Measurements from ENCODE around the gene ZBTB49.
"Not testable (repeated sequence)": the region's sequence is repeated elsewhere in the genome, so short reads cannot be mapped to it uniquely, and the experiment has no call there.

Gene ZBTB49

GRCh38 chr4:4329496-4329895 is 39.4 kb downstream of the ZBTB49 start:
- no peak overlapping the region for H3K4me3 Mint-ChIP-seq
- peaks cover 1% of the 10 kb centered on the region for H3K4me1 Mint-ChIP-seq
- H3K27ac Mint-ChIP-seq: no peak overlapping the region
- ATAC-seq (no peak), DNase-seq (no peak)
- no peaks in the 10 kb centered on the region for H3K9me3 Mint-ChIP-seq
- H3K27me3 Mint-ChIP-seq: no peaks in the 10 kb centered on the region

- Mint-ChIP-seq H3K9me3 (no peaks in the 10 kb centered on the region), H3K4me1 (peaks cover 9% of the 10 kb centered on the region), H3K27me3 (no peaks in the 10 kb centered on the region), H3K4me3 (no peak overlapping the region), H3K27ac (peak overlapping the region in 1 of 2 donors; percentile 19)
- DNase-seq: no peak
- no peak for ATAC-seq
Observed at GRCh38 chr4:4330794-4331193, 40.7 kb downstream of the ZBTB49 start.

GRCh38 chr4:4332529-4332928 is 42.5 kb downstream of the ZBTB49 start:
- DNase-seq (no peak), ATAC-seq (no peak)
- no peaks in the 10 kb centered on the region for H3K9me3 Mint-ChIP-seq
- H3K27ac Mint-ChIP-seq: peak overlapping the region in 1 of 2 donors; percentile 44
- no peaks in the 10 kb centered on the region for H3K27me3 Mint-ChIP-seq
- no peak overlapping the region for H3K4me3 Mint-ChIP-seq
- H3K4me1 Mint-ChIP-seq: peaks cover 9% of the 10 kb centered on the region

- peaks cover 9% of the 10 kb centered on the region for H3K4me1 Mint-ChIP-seq
- H3K9me3 Mint-ChIP-seq: no peaks in the 10 kb centered on the region
- H3K27ac Mint-ChIP-seq: no peak overlapping the region
- no peak overlapping the region for H3K4me3 Mint-ChIP-seq
- no peaks in the 10 kb centered on the region for H3K27me3 Mint-ChIP-seq
- ATAC-seq (no peak), DNase-seq (no peak)
Observed at GRCh38 chr4:4333265-4333706, 43.2 kb downstream of the ZBTB49 start.

- DNase-seq: peak; percentile 62 to 78
- no peak overlapping the region for H3K27ac Mint-ChIP-seq
- no peaks in the 10 kb centered on the region for H3K9me3 Mint-ChIP-seq
- H3K4me1 Mint-ChIP-seq: peaks cover 9% of the 10 kb centered on the region
- H3K27me3 Mint-ChIP-seq: no peaks in the 10 kb centered on the region
- ATAC-seq: peak; percentile 93
- peak overlapping the region in 1 of 2 donors; percentile 22 for H3K4me3 Mint-ChIP-seq
Observed at GRCh38 chr4:4334798-4335520, 44.9 kb downstream of the ZBTB49 start.

- Mint-ChIP-seq H3K9me3 (no peaks in the 10 kb centered on the region), H3K4me3 (no peak overlapping the region), H3K27ac (no peak overlapping the region), H3K4me1 (peaks cover 9% of the 10 kb centered on the region), H3K27me3 (no peaks in the 10 kb centered on the region)
- DNase-seq (no peak), ATAC-seq (no peak)
Observed at GRCh38 chr4:4338210-4339001, 48.4 kb downstream of the ZBTB49 start.

- H3K27ac Mint-ChIP-seq: no peak overlapping the region
- ATAC-seq (no peak), DNase-seq (no peak)
- H3K4me3 Mint-ChIP-seq: no peak overlapping the region
- H3K27me3 Mint-ChIP-seq: no peaks in the 10 kb centered on the region
- H3K4me1 Mint-ChIP-seq: peaks cover 6% of the 10 kb centered on the region
- no peaks in the 10 kb centered on the region for H3K9me3 Mint-ChIP-seq
Observed at GRCh38 chr4:4339504-4340085, 49.5 kb downstream of the ZBTB49 start.

GRCh38 chr4:4341861-4342650 is 52.0 kb downstream of the ZBTB49 start:
- Mint-ChIP-seq H3K27me3 (no peaks in the 10 kb centered on the region), H3K4me1 (no peaks in the 10 kb centered on the region), H3K4me3 (no peak overlapping the region), H3K9me3 (no peaks in the 10 kb centered on the region), H3K27ac (peak overlapping the region in 1 of 2 donors; percentile 44)
- ATAC-seq (no peak), DNase-seq (no peak)

GRCh38 chr4:4343038-4343437 is 53.0 kb downstream of the ZBTB49 start:
- ATAC-seq: no peak
- no peak overlapping the region for H3K4me3 Mint-ChIP-seq
- no peaks in the 10 kb centered on the region for H3K9me3 Mint-ChIP-seq
- no peak for DNase-seq
- peaks cover 7% of the 10 kb centered on the region for H3K4me1 Mint-ChIP-seq
- no peak overlapping the region for H3K27ac Mint-ChIP-seq
- H3K27me3 Mint-ChIP-seq: no peaks in the 10 kb centered on the region

- DNase-seq (no peak), ATAC-seq (no peak)
- H3K9me3 Mint-ChIP-seq: peaks cover 0 to 4% of the 10 kb centered on the region in 2 donors
- H3K4me1 Mint-ChIP-seq: peaks cover 21% of the 10 kb centered on the region
- peak overlapping the region in 1 of 2 donors; percentile 58 for H3K27ac Mint-ChIP-seq
- no peak overlapping the region for H3K4me3 Mint-ChIP-seq
- H3K27me3 Mint-ChIP-seq: no peaks in the 10 kb centered on the region
Observed at GRCh38 chr4:4344915-4345527, 55.0 kb downstream of the ZBTB49 start.

GRCh38 chr4:4347585-4347984 is 57.5 kb downstream of the ZBTB49 start:
- DNase-seq (no peak), ATAC-seq (no peak)
- H3K4me3 Mint-ChIP-seq: no peak overlapping the region
- H3K4me1 Mint-ChIP-seq: peaks cover 21% of the 10 kb centered on the region
- no peaks in the 10 kb centered on the region for H3K27me3 Mint-ChIP-seq
- H3K27ac Mint-ChIP-seq: peak overlapping the region in 1 of 2 donors; percentile 69
- peaks cover 0 to 4% of the 10 kb centered on the region in 2 donors for H3K9me3 Mint-ChIP-seq

- H3K9me3 Mint-ChIP-seq, H3K27me3 Mint-ChIP-seq: not testable (repeated sequence)
- peak; percentile 93 for ATAC-seq
- DNase-seq: peak; percentile 25 to 68
- Mint-ChIP-seq H3K4me3 (peak overlapping the region; percentile 3 to 61), H3K4me1 (peaks cover 21% of the 10 kb centered on the region), H3K27ac (peak overlapping the region; percentile 85 to 87)
Observed at GRCh38 chr4:4348585-4348984, 58.5 kb downstream of the ZBTB49 start.

GRCh38 chr4:4349867-4350266 is 59.8 kb downstream of the ZBTB49 start:
- Mint-ChIP-seq H3K9me3 (peaks cover 6 to 9% of the 10 kb centered on the region in 2 donors), H3K27me3 (no peaks in the 10 kb centered on the region)
- ATAC-seq: no peak

GRCh38 chr4:4350909-4351308 is 60.9 kb downstream of the ZBTB49 start:
- Mint-ChIP-seq H3K27me3 (no peaks in the 10 kb centered on the region), H3K27ac (no peak overlapping the region)
- DNase-seq: no peak

More at GRCh38 chr4:4349867-4350266, 59.8 kb downstream of the ZBTB49 start:
- DNase-seq: no peak
- Mint-ChIP-seq H3K4me3 (no peak overlapping the region), H3K4me1 (peaks cover 21% of the 10 kb centered on the region), H3K27ac (no peak overlapping the region)

GRCh38 chr4:4355302-4355701 is 65.3 kb downstream of the ZBTB49 start:
- Mint-ChIP-seq H3K27me3 (no peaks in the 10 kb centered on the region), H3K4me3 (no peak overlapping the region), H3K4me1 (peaks cover 7% of the 10 kb centered on the region), H3K27ac (no peak overlapping the region), H3K9me3 (peaks cover 5 to 6% of the 10 kb centered on the region in 2 donors)
- DNase-seq (no peak), ATAC-seq (no peak)

More at GRCh38 chr4:4350909-4351308, 60.9 kb downstream of the ZBTB49 start:
- Mint-ChIP-seq H3K4me3 (no peak overlapping the region), H3K9me3 (peaks cover 6 to 9% of the 10 kb centered on the region in 2 donors), H3K4me1 (peaks cover 28% of the 10 kb centered on the region)
- no peak for ATAC-seq

Data from stimulated activated naive CD8-positive, alpha-beta T cell treated with anti-CD3 and anti-CD28 coated beads, Interleukin-15, amount 100 ng/mL, for 72 hours (primary cell).